ENCODE data around the gene USP54.

Gene USP54

GRCh38 chr10:73494213-73494612 lies 96.9 kb downstream of the USP54 start:
- peak overlapping the region; percentile 19; the same call in 1 of the 2 replicates for H3K4me3 ChIP-seq (ENCODE audit: control insufficient read depth, low read depth, low read length)
- no peak for DNase-seq (ENCODE audit: low read depth)
- TF ChIP-seq, protein P1, sequence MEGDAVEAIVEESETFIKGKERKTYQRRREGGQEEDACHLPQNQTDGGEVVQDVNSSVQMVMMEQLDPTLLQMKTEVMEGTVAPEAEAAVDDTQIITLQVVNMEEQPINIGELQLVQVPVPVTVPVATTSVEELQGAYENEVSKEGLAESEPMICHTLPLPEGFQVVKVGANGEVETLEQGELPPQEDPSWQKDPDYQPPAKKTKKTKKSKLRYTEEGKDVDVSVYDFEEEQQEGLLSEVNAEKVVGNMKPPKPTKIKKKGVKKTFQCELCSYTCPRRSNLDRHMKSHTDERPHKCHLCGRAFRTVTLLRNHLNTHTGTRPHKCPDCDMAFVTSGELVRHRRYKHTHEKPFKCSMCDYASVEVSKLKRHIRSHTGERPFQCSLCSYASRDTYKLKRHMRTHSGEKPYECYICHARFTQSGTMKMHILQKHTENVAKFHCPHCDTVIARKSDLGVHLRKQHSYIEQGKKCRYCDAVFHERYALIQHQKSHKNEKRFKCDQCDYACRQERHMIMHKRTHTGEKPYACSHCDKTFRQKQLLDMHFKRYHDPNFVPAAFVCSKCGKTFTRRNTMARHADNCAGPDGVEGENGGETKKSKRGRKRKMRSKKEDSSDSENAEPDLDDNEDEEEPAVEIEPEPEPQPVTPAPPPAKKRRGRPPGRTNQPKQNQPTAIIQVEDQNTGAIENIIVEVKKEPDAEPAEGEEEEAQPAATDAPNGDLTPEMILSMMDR (IDR thresholded peaks at IDR 0.05; ENCODE audit: control insufficient read depth, insufficient read depth, low read depth, low read length, missing control alignments) = no peak

GRCh38 chr10:73493781-73494180 lies 97.4 kb downstream of the USP54 start:
- TF ChIP-seq, protein P1 (IDR thresholded peaks at IDR 0.05; ENCODE audit: control insufficient read depth, insufficient read depth, low read depth, low read length, missing control alignments) = no peak
- DNase-seq (ENCODE audit: low read depth) = no peak
- H3K4me3 ChIP-seq (ENCODE audit: control insufficient read depth, low read depth, low read length) = no peak overlapping the region; the same call in 1 of the 2 replicates

GRCh38 chr10:73486601-73487000 lies 104.5 kb downstream of the USP54 start:
- no peak for DNase-seq (ENCODE audit: low read depth)
- H3K4me3 ChIP-seq (ENCODE audit: control insufficient read depth, low read depth, low read length) = no peak overlapping the region
- TF ChIP-seq, protein P1 (IDR thresholded peaks at IDR 0.05; ENCODE audit: control insufficient read depth, insufficient read depth, low read depth, low read length, missing control alignments) = no peak

DNA sequence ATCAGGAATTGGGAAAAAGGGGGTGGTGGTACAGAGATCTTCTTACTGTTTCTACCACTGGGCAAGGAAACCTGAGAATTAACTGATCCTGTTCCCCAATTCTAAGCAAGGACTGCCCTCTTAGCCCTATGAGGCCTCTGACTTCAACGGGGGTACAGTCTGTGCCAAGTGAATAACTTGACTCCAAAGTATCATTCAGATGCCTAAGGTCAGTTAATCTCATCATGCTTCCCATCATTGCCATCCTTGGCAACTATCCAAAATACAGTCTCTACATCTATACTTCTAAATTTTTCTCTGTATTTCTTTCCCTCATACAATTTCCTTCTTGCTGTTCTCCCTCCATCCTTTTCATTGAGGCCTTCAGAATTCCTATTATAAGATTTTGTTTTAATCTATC lies 105.8 kb downstream of the USP54 start:
- TF ChIP-seq, protein P1 (IDR thresholded peaks at IDR 0.05; ENCODE audit: control insufficient read depth, insufficient read depth, low read depth, low read length, missing control alignments) = no peak
- DNase-seq (ENCODE audit: low read depth) = no peak
- no peak overlapping the region for H3K4me3 ChIP-seq (ENCODE audit: control insufficient read depth, low read depth, low read length)

DNA sequence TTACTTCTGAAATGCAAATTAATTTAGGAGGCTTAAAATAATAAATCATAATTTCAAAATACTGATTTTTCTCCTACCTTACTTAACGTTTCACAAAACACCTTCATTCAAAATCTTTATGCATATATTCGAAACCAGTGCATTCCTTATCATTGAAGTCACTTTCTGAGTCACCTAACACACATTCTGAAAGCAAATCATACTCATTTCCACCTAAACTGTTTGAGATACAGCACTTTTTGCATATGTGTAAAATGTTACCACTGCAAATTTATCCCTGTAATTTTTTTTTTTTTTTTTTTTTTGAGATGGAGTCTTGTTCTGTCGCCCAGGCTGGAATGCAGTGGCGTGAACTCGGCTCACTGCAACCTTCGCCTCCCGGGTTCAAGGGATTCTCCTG lies 111.0 kb downstream of the USP54 start:
- DNase-seq (ENCODE audit: low read depth) = no peak
- TF ChIP-seq, protein P1 (IDR thresholded peaks at IDR 0.05; ENCODE audit: control insufficient read depth, insufficient read depth, low read depth, low read length, missing control alignments) = no peak
- H3K4me3 ChIP-seq (ENCODE audit: control insufficient read depth, low read depth, low read length) = no peak overlapping the region

GRCh38 chr10:73478636-73479035 lies 112.5 kb downstream of the USP54 start:
- no peak overlapping the region for H3K4me3 ChIP-seq (ENCODE audit: control insufficient read depth, low read depth, low read length)
- no peak for DNase-seq (ENCODE audit: low read depth)
- TF ChIP-seq, protein P1 (IDR thresholded peaks at IDR 0.05; ENCODE audit: control insufficient read depth, insufficient read depth, low read depth, low read length, missing control alignments) = no peak

DNA sequence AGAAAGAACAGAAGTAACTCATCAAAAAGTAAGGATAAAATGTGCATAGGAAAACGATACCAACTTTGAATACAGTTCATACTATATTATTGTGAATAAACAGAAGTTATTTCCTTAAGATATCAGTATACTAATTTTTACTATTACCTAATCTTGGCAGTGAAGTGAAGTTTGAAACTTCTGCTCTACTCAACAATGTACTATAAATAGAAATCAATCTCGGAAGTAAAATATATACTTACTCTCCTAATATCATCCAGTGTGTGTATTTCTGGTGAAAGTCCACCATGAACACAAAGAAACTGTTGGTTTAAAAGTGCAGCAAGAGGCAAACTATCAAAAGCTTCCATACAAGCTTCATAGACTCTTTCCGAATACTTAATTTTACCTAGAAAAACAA lies 119.9 kb downstream of the USP54 start:
- no peak for DNase-seq (ENCODE audit: low read depth)
- no peak overlapping the region for H3K4me3 ChIP-seq (ENCODE audit: control insufficient read depth, low read depth, low read length)
- TF ChIP-seq, protein P1 (IDR thresholded peaks at IDR 0.05; ENCODE audit: control insufficient read depth, insufficient read depth, low read depth, low read length, missing control alignments) = no peak
